Dermis blood vessel endothelial cell (primary cell): ENCODE data around the gene C16orf54. TPM values are rescaled to one million over a fixed set of nuclear protein-coding genes. Genes with fewer than 3 reads are reported as not detected.
A peak's percentile ranks its signal among the peaks of the same experiment; 100 is the strongest.
"Not testable (repeated sequence)": the region's sequence is repeated elsewhere in the genome, so short reads cannot be mapped to it uniquely, and the experiment has no call there.

Source experiments
- DNase-seq: peaks from one replicate; pipeline ENCODE4 v3.0.0; 2010
- total RNA-seq: library from RNA; depleted of rRNA; stranded (reverse); fragments of >200 nt; gene quantifications from 2 replicates; pipeline ENCODE4 v1.2.3, GENCODE V29; 2014

Gene C16orf54
- total RNA-seq, 1 donor from 2014 or later, result not detected

DNA sequence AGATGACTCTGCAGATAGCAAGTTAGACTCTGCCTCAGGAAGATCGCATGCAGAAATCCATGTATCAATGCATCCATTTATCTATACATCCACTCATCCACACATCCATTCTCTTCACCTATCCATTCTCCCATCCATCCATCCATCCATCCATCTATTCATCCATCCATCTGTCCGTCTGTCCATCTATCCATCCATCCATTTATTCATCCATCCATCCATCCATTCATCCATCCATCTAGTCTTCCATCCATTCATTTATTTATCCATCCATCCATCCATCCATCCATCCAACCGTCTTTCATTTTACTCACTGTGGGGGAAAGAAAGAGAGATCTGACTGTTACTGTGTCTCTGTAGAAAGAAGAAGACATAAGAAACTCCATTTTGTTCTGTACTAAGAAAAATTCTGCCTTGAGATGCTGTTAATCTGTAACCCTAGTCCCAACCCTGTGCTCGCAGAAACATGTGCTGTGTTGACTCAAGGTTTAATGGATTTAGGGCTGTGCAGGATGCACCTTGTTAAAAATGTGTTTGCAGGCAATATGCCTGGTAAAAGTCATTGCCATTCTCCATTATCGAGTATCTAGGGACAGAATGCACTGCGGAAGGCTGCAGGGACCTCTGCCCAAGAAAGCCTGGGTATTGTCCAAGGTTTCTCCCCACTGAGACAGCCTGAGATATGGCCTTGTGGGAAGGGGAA lies 5.7 kb downstream of the C16orf54 start:
- not testable (repeated sequence) for DNase-seq

DNA sequence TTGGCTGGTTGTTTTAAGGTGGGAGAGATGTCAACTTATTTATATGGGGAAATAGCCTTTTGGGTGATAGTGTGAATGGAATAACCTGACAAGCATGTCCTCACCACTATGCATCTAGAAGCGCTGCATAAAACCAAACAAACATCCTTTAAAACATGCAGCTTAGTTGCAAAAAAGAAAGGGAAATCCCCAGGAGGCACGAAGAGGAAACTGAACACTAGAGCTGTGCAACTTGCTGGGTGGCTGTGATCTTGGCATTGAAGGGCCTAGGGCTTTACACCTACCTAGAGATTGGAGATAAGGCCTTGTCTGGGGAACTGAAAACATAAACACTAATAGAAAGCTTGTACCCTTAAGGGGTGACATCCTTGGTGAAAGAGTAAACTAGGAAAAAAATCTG lies 7.3 kb downstream of the C16orf54 start:
- no peak for DNase-seq

DNA sequence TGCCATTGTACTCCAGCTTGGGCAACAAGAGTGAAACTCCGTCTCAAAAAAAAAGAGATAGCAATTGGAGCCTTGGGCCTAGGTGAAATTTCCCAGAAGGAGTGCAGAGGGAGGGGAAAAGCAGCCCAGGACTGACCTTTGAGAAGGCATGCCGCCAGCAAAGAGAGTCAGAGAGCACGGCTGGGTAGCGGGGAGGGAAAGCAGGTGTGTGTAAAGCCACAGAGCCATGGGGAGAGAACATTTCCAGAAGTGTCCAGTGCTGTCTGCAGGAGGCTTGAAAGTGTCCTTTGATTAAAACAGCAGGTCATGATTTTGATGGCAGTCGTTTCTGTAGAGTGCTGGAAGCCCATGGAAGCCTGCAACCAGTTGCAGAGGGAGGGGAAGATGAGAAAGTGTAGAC lies 8.1 kb downstream of the C16orf54 start:
- DNase-seq, result no peak

DNA sequence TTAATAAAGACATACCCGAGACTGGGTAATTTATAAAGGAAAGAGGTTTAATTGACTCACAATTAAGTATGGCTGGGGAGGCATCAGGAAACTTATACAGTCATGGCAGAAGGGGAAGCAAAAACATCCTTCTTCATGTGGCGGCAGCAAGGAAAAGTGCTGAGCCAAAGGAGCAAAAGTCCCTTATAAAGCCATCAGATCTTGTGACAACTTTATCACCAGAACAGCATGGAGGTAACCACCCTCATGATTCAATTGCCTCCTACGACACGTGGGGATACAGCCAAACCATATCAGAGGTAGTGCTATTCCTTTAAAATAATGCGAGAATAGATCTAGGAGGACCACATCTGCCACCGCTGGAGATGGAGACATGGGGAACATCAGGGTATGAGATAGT lies 9.0 kb downstream of the C16orf54 start:
- no peak for DNase-seq

DNA sequence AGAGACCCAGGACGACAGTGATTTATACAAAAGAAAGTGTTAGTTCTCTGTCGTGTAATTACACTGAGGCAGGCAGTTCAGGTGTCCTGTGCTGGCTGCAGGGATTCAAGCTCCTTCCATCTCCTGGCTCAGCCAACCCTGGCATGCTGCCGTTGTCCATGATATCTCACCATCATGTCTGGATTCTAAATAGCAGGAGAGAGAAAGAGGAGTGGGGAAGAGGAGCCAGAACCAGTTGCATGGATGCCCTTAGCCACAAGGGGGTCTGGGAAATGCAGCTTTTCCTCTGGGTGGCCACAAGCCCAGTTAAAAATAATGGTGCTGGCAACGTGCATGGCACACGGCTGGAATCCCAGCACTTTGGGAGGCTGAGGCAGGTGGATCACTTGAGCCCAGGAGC lies 9.7 kb downstream of the C16orf54 start:
- DNase-seq, result peak; percentile 3

DNA sequence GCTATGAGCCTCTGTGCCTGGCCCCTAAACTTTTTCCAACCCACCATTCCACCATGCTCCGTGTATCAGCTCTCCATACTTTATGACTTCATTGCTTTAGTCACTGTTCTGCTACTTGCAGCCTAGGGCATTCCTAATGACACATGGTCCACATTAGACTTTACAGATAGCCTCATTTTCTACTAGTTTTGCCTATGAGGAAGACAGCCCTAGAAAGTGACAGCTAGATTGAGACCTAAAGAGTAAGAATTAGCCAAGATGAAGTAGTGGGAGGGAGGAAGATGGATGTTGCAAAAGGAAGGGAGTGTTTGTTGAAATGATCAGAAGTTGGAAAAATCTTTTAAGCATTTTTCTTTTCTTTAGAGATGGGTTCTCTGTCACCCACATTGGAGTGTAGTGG lies 11.0 kb downstream of the C16orf54 start:
- no peak for DNase-seq

DNA sequence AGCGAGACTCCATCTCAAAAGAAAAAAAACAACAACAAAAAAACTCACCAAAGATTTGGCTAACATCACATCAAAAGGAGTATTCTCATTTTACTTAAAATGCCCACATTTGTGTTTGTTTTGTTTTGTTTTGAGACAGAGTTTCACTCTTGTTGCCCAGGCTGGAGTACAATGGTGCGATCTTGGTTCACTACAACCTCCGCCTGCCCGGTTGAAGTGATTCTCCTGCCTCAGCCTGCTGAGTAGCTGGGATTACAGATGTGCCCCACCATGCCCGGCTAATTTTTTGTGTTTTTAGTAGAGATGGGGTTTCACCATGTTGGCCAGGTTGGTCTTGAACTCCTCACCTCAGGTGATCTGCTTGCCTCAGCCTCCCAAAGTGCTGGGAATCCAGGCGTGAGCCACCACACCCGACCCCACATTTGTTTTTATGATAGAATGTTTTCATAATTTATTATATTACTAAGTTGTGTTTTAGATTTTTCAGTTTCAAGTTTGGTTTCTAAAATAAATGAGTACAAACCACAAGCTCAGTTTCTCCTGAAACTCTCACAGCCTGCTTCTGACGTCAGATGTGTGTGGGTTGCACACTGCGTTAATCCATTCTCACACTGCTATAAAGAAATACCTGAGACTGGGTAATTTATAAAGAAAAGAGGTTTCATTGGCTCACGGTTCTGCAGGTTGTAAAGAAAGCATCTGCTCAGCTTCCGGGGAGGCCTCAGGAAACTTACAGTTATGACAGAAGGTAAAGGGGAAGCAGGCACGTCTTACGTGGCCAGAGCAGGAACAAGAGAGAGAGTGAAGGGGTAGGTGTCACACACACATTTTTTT lies 13.8 kb downstream of the C16orf54 start:
- DNase-seq, result not testable (repeated sequence)

DNA sequence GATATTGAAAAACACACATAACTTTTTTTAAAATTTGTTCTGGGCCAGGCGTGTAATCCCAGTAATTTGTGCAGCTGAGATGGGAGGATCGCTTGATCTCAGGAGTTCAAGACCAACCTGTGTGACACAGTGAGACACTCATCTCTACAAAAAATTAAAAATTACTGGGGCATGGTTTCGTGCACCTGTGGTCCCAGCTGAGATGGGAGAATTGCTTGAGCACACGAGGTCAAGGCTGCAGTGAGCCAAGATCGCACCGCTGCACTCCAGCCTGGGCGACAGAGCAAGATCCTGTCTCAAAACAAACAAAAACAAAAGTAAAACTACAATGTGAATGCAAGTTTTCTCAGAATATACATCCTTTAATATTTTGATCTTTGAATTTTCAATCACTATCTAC lies 15.1 kb downstream of the C16orf54 start:
- DNase-seq, result no peak

DNA sequence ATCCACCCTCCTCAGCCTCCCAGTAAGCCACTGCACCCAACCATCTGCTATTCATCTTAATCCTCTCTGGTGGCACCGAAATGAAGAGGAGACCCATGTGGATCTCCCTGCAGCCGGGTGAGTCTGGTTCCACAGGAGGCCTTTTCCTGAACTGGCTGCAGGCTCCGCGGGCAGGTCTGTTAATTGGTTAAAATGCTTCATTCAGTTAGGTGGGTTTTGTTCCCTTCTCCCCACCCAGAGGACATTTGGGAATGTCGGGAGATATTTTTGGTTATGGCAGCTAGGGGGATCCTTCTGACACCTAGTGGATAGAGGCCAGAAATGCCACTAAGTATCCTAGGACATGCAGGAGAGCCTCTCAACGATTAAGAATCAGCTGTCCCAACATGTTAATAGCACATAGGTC lies 16.7 kb downstream of the C16orf54 start:
- DNase-seq, result peak; percentile 64

DNA sequence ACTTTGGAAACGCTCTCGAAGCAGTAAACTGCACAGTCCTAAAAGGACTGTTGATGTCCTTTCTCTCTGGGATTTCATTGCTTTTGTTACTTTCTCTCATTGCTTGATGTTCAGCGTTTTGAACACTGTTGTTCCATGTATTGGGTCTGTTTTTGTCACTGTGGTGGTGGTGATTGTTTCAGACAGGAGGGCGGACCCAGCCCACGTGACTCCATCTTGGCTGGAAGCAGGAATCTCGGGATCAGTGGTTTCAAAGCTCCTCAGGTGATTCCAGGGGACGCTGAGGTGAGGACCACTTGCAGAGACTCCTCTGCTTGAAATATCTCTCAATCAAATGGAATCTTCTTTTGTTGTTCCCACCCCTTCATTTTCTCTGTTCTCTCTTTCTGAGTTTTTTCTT lies 18.3 kb downstream of the C16orf54 start:
- DNase-seq, result no peak

DNA sequence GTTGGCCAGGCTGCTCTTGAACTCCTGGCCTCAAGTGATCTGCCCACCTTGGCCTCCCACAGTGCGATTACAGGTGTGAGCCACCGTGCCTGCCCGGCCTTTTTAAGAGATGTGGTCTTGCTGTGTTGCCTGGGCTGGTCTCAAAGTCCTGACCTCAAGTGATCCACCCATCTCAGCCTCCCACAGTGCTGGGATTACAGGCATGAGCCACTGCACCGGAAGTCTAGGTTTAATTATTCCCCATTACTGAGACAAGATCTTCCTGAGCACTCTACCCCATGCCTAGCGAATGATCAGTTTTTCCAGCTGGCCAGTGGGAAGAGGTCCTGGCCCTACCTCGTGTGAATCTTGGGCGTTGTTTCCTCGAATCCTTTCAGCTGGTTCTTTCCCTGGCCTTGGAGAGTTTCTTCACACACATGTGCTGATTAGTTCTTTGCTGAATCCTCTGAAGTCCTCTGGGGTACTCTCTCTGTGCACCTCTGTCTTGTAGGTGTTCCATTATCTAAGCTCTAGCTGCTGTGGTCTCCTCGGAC lies 18.9 kb downstream of the C16orf54 start:
- no peak for DNase-seq

DNA sequence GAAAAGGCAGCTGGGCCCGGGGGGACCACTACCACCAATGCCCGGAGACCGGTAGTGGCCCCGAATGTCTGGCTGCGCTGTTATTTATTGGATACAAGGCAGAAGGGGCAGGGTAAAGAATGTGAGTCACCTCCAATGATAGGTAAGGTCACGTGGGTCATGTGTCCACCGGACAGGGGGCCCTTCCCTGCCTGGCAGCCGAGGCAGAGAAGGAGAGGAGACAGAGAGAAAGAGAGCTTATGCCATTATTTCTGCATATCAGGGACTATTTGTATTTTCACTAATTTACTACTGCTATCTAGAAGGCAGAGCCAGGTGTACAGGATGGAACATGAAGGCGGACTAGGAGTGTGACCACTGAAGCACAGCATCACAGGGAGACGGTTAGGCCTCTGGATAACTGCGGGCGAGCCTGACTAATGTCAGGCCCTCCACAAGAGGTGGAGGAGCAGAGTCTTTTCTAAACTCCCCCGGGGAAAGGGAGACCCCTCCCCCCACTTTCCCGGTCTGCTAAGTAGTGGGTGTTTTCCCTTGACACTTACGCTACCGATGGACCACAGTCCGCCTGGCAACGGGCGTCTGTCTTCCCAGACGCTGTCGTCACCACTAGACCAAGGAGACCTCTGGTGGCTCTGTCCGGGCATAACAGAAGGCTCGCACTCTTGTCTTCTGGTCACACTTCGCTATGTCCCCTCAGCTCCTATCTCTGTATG lies 24.5 kb downstream of the C16orf54 start:
- DNase-seq, result peak; percentile 73

DNA sequence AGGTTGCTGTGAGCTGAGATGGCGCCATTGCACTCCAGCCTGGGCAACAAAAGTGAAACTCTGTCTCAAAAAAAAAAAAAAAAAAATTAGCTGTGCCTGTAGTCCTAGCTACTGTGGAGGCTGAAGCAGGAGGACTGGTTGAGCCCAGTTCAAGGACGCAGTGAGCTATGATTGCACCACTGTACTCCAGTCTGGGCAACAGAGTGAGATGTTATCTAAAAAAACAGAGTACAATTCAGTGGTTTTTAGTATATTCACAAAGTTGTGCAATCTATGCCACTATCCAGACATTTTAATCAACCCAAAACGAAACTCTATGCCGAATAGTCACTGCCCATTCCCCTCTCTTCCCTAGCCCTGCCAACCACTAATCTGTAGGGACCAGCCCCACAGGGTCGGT lies 25.1 kb downstream of the C16orf54 start:
- no peak for DNase-seq

DNA sequence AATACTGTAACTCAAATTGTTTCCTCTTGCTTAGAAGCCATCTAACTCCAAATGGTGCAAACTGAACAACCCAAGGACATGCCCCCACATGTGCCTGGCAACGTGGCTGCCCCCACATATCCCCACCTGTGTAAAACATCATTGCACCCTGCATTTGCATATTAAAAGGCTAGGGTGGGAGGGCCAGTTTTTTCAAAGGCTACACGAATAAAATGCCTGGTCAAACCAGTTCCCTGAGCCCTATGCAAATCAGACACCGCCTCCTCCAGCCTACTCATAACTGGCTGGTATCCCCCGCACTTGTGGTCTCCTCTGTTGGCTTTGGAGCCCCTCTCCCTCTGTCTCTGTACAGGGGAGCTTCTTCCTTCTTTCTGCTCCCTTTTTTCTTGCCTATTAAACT lies 26.7 kb downstream of the C16orf54 start:
- DNase-seq, result no peak

DNA sequence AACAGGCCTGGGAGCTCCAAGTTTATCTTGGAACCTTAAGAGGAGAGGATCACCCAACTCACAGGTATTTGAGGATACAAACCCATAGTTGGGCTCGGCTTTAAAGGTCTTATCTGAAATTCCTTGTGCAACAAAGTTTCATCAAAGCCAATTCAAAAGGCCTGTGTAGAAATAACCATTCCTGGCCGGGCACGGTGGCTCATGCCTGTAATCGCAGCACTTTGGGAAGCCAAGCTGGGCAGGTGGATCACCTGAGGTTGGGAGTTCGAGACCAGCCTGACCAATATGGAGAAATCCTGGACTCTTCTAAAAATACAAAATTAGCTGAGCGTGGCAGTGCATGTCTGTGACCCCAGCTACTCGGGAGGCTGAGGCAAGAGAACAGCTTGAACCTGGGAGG lies 28.7 kb downstream of the C16orf54 start:
- no peak for DNase-seq

DNA sequence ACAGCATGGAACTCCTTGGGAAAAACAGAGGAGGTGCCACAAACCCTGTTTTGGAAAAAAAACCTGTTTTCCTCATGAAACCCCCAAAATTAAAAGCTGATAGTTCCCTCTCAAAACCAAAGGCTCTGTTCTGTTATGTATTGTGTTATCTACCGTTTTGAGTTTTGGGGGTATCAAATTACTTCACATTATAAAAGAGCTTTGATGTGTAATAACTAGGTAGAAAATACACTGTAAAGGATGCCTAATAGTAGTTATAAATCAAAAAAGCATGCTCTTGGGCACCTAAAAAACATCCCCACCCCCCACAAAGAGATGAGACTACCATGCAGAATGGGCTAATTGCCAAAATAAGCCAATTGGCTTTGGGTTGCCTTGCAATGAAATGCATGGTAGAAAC lies 30.8 kb downstream of the C16orf54 start:
- DNase-seq, result no peak

DNA sequence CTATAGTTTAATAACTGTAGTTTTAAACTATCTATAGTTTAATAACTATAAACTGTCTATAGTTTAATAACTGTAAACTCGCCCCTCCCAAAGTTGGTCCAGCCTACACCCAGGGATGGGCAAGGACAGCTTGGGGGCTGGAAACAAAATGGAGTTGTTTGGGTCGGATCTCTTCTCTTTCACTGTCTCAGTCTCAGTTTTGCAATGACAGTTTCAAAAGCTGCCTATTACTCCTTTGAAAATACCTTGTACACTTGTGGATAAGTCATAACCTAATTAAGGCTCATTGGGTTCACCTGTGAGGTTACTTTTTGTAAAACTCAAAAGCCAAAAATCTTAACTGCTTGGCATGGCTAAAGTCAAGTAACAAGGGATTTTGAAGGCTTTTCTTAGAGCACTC lies 31.4 kb downstream of the C16orf54 start:
- no peak for DNase-seq

DNA sequence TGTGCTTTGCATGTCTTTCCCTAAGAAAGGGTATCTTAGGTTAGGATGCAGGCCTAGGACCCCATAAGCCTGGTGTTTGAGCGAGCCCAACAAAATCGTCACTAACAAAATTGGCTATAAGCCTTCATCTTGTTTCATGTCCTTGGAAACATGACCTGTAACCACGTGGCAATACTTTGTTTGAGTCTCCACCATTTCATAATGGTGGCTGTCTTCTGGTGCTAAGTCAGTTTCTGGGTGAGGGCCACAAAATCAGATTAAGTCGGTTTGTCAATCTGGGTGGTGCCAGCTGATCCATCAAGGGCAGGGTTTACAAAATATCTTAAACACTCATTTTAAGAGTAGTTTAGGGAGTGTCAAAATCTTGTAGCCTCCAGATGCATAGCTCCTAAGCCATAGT lies 33.0 kb downstream of the C16orf54 start:
- DNase-seq, result no peak

DNA sequence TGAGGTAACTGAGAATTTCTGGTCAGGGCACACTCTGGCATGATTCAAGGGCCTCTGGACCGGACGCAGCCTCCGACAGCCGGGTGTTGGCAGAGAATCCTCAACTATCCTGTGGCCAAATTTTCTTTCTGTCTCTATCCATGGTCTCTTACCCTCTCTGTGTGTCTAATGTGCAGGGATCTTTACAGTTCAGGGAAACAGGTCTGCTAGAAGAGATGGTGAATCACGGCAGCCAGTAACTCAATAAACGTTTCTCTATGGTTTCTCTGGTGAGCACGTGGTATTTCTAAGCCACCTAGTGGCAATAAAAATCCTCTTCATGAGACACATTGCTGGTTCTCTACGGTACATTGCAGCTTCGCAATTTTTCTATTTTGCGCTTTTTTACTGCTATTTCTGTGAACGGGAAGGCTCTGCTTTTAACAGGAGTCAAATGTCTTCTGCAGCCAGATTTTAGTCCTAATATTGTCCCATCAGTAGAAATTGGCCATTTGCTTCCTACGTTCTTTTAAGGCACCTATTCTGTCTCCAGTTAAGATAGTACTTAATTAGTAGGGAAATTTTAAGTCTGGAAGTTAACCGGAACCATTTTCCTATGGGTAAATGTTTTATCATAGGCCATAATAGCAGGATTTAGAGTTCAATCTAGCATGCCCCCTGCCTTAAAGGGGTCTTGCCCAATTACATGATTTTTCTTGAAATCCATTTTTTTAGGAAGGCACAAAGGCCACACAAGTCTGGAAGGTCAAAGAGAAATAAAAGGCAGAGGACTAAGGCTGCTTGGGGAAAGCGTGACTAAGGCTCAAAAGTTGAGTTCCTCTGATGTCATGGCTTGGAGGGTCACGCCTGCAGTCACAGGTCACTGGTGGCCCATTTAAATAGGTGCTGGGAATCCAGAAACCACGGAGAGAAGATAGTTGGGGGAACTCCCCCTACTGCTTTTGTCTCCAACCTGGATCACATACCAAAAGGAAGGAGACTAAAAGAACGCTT lies 35.3 kb downstream of the C16orf54 start:
- DNase-seq, result peak; percentile 74

DNA sequence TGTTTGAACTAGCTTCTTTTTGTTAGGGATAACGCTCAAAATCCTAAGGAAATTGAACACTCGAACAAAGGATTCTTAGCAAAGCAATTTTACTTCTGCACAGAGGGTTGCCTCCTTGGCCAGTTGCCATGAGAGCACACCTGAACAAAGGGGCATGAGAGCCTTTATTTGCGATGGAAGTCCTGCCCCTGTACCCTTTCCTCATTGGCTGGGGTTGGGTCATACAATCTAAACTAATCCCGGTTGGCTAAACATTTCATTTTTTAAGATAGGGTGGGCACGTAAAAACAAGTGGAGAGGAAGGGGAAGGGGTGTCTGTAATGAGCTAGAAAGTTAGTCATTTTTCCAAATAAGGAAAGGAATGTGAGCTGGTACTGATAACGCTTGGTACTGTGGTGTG lies 36.1 kb downstream of the C16orf54 start:
- DNase-seq, result not testable (repeated sequence)

DNA sequence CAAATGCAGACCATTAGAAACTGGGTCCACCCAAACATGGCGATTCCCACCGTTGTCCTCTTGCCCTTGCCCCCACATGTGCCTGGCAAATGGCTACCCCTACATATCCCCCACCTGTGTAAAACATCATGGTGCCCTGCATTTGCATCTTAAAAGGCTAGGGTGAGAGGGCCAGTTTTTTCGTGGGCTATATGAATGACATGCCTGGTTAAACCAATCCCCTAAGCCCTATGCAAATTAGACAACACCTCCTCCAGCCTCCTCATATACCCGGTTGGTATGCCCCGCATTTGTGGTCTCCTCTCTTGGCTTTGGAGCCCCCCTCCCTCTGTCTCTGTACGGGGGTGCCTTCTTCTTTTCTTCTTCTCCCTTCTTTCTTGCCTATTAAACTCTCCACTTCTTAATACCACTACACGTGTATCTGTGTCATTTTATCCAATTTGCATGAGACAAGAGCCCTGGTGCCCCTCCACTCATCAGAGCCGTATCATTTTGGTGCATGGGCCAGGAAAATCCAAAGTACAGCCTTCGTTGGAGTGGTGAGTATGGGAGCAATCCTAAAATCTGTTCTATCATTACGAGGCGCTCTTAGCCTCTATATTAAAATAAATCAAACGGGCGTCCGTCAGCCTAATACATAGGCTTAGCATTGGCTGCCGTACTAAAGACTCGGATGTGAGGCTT lies 36.7 kb downstream of the C16orf54 start:
- no peak for DNase-seq
